Lung microvascular endothelial cell (primary cell): Measurements from ENCODE around the gene ZNF655. TPM values are rescaled to one million over a fixed set of nuclear protein-coding genes. Genes with fewer than 3 reads are reported as not detected.
"Not testable (repeated sequence)": the region's sequence is repeated elsewhere in the genome, so short reads cannot be mapped to it uniquely, and the experiment has no call there.

Source experiments
- DNase-seq, 2 donors: peaks; one replicate each; pipeline versions ENCODE4 v3.0.0 to v3.0.0-alpha.2; 2010; ENCODE audit warnings: low read depth in 2 of 2
- total RNA-seq: library from RNA; depleted of rRNA; stranded (reverse); fragments of >200 nt; gene quantifications from 2 replicates; pipeline ENCODE4 v1.2.1, GENCODE V29; 2014

The ZNF655 gene
- total RNA-seq, 1 donor from 2014 or later: 9.5 TPM

DNA sequence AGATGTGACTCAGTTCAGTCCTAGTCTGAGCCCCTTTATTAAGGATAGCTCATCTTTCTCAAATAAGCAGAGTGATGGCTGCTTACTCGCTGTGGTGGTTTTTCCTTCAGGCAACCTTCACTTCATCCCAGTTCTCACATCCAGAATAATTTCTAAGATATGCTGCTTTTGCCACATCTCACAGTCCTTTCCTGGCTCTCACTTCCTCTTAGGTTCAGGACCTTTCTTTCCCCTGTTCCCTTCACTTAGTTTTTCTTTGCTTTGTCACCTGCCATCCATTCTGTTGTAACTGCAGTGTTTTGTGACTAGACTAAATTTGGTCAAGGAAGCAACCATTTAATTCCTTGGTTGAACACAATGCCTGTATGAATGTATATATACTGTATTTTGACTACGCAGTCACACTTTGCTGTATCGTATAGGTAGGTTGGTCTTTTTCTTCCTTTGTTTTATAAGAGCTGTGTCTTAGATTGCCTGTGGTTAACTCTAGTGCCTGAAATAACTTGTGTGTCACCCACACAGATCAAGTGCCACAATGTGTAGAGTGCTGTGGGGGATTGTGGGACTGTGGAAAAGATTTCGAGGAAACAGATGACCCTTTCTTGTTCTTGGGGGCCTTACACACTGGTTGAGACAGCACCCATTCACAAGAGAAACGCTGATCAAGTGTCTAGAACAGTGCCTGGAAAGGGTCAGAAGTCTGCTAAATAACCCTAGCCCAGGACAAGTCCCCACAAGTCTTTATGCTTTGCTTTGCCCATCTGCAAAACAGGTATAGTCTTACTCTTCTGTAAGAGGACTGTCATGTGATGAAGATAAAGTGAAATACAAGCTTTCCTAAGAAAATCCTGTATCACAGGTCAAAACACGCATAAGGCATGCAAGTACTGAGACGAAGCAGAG is 2.6 kb downstream of the ZNF655 start:
- no peak for DNase-seq

DNA sequence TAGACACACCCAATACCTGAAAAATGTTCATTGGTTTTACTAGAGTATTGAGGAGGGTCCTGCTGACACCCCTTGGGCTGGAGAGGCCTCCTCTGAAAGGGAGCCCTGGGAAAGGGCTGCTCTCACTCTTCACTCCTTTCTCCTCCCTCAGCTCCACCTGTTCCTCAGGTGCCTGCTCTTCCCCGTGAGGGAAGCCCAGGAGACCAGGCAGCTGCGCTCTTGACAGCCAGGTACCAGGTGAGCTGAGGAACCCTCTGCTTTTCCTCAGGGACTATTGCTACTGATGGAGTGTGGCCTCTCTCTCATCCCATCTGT is 3.3 kb downstream of the ZNF655 start:
- DNase-seq: no peak

DNA sequence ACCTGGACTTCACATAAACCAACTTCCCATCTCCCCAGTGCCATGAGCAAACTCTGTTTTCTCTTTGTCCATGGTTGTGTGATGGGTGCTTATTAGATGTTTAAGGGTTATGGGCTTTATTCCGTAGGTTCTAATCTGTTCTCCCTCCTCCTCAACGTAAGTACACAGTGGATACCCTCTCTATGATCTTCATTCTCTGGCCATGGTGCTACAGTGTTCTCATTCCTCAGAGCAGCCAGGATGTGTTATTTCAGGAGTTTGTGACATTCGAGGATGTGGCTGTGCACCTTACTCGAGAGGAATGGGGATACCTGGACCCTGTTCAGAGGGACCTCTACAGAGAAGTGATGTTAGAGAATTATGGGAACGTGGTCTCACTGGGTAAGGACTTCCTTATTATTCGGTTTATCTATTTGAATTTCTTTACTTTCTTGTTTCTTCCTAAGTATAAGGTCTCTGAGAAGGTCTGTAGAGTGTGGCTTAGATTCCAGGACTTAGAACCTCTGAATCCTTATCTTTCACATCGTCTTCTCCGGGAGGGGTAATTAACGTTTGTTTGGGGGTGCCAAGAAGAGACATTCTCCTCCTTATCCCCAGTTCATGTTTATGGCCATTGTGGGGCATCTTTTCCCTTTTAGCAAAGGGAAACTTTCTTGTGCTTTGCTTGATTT is 3.8 kb downstream of the ZNF655 start:
- DNase-seq: no peak

DNA sequence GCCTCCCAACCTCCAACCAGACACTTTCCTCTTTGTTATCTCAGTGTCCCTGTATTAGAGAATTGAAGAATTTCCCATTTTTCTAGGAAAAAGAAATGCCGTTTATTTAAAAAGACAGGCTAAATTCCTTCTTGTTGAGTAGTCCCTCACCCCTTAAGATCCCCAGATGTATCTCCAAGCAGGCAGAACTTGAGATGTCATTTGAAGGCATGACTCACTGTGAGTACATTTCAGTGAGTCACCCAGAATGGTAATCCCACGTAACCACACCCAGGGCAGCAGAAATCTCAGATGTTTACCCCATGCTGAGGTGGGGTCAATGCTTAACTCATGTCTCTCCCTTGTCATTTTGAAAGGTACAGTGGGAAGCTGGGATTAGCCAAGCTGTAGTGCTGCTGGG is 4.4 kb downstream of the ZNF655 start:
- peak in 1 of 2 donors; percentile 95 for DNase-seq

DNA sequence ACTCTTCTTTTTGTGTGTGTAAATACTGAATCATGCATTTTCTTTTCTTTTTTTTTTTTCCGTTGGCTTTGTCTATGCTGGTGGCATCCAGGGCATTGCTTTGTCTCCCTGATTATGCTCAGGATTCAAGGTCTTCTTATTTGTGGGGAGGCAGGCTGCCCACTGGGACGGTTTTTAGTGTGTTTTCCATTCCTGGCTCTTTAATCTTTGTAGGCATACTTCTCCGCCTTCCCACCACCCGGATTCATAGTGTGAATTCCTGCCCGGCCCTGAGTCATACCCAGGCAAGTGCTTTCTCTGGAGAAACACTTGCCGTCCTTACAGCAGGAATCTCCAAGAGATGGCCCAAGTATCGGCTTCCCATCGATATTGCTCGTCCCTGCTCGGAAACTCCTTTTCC is 5.2 kb downstream of the ZNF655 start:
- peak in 1 of 2 donors; percentile 55 for DNase-seq

DNA sequence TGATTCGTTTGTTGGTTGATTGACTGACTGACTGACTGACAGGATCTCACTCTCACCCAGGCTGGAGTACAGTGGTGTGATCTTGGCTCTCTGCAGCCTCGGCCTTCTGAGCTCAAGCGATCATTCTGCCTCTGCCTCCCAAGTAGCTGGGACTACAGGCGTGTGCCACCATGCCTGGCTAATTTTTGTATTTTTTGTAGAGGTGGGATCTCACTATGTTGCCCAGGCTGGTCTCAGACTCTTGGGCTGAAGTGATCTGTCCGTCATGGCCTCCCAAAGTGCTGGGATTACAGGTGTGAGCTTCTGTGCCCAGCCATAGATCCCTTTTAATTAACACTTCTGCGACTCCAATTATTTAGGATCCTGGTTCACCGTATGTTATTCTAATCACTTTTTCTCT is 10.3 kb downstream of the ZNF655 start:
- not testable (repeated sequence) for DNase-seq

DNA sequence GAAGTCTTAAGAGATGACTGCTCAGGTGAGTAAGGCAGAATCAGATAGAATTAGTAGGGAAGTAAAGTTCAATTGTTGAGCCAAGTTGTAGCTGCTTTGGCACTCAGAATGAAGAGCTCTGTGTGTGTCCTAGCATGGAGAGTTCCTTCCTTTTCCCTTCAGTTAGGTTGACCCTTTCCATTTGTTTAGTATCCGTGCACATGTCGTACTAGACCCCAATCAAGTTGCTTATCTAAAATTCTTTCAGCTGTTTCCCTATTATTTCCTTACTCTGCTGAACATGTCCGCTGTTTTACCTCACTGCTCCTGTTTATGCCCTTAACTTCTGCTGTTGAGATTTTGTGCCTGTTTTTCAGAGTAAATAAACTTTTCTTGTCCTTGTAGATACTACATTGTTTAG is 13.3 kb downstream of the ZNF655 start:
- peak; percentile 14 to 51 for DNase-seq

DNA sequence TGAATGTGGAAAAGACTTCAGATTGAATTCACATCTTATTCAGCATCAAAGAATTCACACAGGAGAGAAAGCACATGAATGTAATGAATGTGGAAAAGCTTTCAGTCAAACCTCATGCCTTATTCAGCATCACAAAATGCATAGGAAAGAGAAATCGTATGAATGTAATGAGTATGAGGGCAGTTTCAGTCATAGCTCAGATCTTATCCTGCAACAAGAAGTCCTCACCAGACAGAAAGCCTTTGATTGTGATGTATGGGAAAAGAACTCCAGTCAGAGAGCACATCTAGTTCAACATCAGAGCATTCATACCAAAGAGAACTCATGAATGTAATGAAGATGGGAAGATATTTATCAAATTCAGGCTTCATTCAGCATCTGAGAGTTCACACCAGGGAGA is 14.8 kb downstream of the ZNF655 start:
- no peak for DNase-seq

DNA sequence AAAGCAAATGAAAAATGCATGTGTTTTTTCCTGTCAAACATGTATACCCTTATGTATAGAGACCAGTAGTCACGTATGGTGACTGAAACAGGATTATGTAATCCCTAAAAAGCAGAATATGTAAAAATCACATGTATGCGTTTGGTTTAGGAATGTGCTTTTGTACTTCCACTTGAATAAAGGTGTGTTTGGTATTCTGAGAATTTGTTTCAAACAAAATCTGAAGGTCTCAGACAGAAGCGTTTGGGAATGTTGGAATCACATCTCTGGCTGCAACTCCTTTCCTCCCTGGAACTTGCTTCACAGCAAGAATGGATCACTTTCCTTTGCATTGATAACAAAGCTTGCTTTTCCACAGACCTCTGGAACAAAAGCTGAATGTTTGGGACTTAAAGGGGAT is 17.8 kb downstream of the ZNF655 start:
- no peak for DNase-seq

DNA sequence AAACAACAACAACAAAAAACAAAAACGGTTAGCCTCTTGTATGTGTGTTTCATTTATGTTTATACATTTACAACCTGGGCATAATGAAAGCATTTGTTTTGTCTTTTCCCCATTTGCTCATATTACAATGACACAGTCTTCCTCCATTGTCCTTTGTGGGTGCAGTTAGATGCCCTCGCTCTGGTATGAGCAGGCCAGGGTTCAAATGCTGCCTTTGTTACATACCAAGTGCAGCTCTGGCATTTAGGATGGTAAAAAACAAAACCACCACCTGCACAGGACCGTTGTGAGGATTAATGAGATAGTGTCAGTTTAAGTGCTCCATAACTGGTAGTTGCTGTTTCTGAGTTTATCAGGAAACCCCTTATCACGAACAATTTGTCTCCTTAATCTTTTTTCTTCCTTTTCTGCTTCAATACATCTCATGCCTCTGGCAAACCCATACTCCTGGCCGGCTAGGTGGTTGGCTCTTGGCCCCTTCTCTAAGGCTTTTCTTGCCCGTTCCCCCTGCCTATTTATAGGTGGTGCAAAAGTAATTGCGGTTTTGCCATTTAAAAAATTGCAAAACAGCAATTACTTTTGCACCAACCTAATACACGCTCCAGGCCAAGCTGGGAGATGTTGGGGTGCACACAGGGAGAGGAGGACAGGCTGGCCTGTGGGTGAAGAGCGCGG is 21.0 kb downstream of the ZNF655 start:
- no peak for DNase-seq

DNA sequence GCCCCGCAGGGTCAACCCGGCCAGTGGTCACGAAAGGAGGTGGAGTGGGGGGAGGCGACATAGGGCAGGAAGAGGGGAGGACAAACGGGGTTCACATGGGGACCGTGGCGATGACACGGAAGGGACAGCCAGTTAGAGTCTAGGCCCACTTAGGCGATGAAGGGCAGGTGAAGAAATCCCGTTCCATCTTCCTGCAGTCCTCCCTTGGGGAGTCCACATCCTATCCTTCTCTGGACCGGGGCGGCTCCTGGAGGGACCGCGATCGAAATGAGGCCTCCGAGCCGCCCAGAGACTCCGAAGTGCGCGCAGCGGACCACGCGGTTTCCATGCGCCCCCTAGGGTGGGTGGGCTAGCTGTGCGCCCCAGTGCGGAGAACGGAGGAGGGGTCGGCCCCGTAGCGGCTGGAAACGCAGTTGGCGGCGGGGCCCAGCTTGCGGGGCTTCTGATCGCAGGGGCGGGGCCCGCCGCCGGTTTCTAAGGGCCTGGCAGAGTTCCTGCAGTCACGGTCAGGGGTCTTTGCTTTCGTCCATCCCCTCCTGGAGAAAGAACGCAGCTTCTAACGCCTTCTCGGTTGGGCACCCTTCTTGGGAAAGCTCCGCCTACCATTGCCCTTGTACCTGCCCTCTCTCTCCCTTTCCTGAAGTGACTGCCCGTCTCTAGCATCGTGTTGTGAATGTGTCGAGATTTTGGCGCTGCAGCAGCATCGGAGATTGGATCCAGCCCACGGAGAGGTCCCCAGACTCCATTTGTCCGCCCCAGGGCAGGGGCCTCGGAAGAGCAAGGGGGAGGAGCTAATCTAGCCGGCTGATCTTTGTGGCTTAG is 21.7 kb downstream of the ZNF655 start:
- peak; percentile 47 to 49 for DNase-seq

DNA sequence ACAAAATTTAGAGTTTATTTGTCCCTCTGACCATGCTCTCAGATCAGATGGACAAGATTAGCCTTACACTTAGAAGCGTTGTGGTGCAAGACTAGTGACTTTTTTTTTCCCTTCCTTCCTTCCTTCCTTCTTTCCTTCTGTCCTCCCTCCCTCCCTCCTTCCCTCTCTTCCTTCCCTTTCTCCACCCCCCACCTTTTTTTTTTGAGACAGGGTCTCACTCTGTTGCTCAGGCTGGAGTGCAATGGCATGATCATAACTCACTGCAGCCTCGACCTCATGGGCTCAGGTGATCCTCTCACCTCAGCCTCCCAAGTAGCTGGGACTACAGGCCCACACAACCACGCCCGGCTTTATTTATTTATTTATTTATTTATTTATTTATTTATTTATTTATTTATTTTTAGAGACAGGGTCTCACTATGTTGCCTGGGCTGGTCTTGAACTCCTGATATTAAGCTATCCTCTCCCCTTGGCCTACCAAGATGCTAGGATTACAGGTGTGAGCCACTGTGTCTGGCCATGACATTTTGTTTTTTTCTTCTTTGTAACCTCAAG is 22.4 kb downstream of the ZNF655 start:
- DNase-seq: not testable (repeated sequence)

DNA sequence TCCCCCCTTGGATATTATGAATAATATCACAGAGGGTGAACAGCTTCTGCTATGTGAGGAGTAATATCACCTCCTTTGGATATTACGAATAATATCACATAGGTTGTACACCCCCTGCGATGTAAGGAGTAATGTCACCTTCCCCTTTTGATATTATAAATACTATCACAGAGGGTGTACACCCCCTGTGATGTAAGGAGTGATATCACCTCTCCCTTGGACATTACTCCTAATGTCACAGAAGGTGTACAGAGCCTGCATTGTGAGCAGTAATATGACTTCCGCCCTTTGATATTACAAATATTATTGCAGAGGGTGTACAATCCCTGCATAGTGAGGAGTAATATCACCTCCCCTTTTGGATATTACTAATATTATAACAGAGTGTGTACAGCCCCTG is 30.4 kb downstream of the ZNF655 start:
- DNase-seq: no peak

DNA sequence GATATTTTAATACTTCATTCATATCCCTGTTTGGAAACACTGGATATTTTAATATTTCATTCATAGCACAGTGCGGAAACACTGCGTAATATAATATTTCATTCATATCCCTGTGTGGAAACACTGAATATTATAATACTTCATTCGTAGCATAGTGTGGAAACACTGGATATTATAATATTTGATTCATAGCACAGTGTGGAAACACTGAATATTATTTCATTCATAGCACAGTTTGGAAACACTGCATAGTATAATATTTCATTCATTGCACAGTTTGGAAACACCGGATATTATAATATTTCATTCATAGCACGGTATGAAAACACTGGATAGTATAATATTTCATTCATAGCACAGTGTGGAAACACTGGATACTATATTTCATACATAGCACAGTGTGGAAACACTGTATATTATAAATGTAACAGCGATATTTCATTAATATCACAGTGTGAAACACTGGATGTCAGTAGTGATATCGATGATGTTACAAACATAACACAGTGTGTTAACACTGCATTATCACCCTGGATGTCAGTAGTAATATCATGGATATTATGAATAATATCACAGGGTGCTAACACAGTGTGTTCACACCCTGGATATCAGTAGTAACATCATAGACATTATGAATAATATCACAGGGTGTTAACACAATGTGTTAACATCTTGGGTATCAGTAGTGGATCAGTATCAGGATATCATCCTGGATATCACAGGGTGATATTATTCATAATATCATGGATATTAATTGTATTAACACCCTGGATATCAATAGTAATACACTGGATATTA is 36.7 kb downstream of the ZNF655 start:
- no peak for DNase-seq

DNA sequence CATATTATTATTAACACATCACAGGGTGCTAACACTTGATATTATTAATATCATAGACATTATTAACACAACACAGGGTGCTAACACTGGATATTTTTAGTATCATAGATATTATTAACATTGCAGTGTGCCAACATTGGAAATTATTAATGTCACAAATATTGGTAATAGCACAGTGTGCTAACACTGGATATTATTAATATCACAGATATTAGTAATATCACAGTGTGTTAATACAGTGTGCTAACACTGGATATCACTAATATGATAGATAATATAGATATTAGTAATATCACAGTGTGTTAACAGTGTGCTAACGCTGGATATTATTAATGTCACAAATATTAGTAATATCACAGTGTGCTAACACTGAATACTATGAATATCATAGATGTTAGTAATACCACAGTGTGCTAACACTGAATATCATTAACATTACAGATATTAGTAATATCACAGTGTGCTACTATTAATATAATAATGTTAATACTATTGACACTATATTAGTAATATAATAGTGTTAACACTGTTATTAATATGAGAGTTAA is 38.0 kb downstream of the ZNF655 start:
- DNase-seq: no peak

DNA sequence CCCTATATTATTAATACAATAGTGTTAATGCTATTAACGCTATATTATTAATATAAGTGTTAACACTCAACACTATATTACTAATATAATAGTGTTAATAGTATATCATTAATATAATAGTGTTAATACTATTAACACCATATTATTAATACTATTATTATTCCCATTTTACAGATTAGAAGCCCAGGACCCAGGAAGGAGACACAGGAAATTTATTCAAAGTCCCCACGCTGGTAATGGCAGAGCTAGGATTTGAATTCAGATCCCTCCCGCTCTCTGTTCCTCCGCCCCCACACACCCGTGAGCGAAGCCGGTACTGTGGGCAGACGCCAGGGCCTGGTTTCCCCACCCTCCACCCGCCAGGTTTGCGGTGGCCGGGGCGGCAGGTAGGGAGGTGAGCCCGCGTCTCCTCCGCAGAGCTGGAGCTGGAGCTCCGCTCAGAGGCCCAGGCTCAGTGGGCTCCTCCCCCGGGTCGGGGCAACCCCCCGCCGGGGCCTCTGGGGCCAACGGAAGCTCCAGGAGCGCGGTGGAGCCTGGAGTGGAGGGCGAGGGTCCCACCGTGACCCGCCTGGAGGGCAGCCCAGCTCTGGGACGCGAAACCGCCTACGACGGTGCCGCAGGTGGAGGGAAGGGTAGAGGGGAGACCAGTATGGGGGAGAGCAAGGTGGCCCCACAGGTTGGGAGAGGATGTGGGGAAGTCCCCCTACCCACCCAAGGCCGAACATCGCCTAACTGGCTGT is 39.5 kb downstream of the ZNF655 start, which contains the start of gene TMEM225B:
TSS of gene TMEM225B (plus strand) at position 506 of the 740 bp plus-strand sequence. CDS start 6,122 bp downstream, outside the sequence.
- DNase-seq: no peak

DNA sequence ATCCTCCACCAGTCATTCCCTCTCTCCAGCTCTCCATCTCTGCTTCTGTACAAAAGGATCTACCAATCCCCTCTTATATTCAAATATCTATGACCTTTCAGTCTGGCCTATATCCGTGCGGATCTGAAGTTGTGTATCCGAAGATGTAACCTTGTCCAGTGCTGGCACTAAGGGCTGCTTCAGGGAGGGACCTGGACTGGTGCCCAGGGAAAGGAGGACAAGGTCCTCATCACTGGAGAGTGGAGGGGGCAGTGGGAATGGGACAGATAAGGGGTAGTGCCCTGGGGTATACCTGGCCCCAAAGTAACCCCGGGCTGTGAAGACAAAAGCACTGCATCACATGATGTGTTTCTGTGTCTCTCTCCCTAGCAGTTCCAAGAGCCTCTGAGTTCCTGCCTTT is 41.4 kb downstream of the ZNF655 start:
- no peak for DNase-seq

DNA sequence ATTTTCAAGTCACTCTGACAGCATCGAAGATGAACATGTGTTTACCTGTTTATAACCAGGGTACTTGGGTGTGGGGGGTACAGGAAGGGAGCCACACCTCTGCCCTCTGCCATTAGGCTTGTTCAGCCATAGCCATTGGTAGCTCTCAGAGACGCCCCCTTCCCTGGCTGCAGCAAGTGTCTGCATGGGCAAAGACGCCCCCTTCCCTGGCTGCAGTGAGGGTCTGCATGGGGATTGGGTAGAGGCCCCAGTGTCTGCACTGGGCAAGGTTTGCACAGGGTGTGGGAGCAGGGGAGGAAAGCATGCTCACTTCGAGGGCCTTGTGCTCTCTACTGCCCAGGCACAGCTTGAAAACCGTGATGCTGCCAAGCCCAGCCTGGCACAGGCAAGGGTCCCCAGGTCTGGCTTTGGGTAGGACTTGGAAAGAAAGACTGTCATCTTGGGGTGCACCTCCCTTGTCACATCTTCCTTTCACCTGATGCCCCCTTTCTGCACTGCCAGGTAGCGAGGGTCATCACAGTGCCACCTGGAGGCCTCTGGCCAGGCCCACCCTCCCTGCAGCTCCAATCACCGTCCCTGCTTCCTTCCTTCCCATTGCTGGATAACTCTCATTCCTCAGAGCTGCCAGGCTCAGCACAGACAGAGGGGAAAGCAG is 43.3 kb downstream of the ZNF655 start:
- DNase-seq: no peak

DNA sequence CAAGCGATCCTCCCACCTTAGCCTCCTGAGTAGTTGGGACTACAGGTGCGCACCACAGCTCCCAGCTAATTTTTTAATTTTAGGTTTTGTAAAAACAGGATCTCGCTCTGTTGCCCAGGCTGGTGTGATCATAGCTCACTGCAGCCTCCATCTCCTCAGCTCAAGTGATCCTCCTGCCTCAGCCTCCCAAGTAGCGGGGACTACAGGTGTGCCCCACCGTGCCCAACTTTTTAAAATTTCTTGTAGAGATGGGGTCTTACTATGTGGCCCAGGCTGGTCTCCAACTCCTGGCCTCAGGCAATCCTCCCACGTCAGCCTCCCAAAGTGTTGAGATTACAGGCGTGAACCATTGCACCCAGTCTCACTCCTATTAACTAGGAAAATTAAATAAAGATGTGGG is 47.1 kb downstream of the ZNF655 start:
- no peak for DNase-seq
